ENCODE data around the gene NCKAP5. TPM values are rescaled to one million over a fixed set of nuclear protein-coding genes. Genes with fewer than 3 reads are reported as not detected.

NCKAP5 gene
- total RNA-seq, 1 experiment from 2014 or later = 3.2 TPM

DNA sequence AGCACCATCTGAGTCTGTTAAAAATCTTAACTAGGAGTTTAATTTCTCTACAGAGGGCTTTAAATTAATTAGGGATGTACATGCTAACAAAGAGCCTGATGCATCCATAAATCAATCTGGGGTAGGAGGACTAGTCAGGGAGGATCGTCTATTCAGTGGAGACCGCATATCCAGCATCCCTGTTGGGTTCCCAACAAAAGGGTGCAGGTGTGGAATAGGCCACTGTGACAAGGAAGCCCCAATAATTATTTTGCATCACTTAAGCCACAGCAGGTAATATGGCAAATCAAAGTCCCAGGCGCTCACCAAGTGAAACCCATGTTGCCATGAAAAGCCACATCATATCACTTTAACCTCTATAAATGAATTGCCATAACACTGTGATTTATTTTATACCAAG, 392.3 kb downstream of the NCKAP5 start:
- no peak overlapping the region for H3K9ac ChIP-seq (ENCODE audit: low read length)
- H3K27ac ChIP-seq (ENCODE audit: low read length) = no peak overlapping the region
- POLR2A ChIA-PET (ENCODE audit: unreplicated experiment) = no interaction called here
- H3F3A ChIP-seq (ENCODE audit: low read length, unreplicated experiment) = no peaks in the 10 kb centered on the region
- no peaks in the 10 kb centered on the region for H3K9me3 ChIP-seq (ENCODE audit: low read length)
- no peak overlapping the region for H3K4me2 ChIP-seq (ENCODE audit: low read length)
- BruUV-seq (replicated peaks) = no TSS peak
- ATAC-seq (no peak), DNase-seq (no peak)
- H3K4me3 ChIP-seq (ENCODE audit: low read length) = no peak overlapping the region
- H3K79me2 ChIP-seq (ENCODE audit: low read length) = no peaks in the 10 kb centered on the region
- intact Hi-C loops (cut with micrococcal nuclease) = no loop called here
- H3K4me1 ChIP-seq (ENCODE audit: insufficient read depth, low read length) = peaks cover 4% of the 10 kb centered on the region; the same call in 1 of the 2 replicates
- TF ChIP-seq EZH2phosphoT487 (IDR thresholded peaks at IDR 0.05; ENCODE audit: borderline replicate concordance, low read length) (no peak), EZH2 (IDR thresholded peaks at IDR 0.05; ENCODE audit: low read length, unreplicated experiment) (no peak)
- TF ChIP-seq, protein P1, sequence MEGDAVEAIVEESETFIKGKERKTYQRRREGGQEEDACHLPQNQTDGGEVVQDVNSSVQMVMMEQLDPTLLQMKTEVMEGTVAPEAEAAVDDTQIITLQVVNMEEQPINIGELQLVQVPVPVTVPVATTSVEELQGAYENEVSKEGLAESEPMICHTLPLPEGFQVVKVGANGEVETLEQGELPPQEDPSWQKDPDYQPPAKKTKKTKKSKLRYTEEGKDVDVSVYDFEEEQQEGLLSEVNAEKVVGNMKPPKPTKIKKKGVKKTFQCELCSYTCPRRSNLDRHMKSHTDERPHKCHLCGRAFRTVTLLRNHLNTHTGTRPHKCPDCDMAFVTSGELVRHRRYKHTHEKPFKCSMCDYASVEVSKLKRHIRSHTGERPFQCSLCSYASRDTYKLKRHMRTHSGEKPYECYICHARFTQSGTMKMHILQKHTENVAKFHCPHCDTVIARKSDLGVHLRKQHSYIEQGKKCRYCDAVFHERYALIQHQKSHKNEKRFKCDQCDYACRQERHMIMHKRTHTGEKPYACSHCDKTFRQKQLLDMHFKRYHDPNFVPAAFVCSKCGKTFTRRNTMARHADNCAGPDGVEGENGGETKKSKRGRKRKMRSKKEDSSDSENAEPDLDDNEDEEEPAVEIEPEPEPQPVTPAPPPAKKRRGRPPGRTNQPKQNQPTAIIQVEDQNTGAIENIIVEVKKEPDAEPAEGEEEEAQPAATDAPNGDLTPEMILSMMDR (conservative IDR thresholded peaks at IDR 0.05; ENCODE audit: low read depth, low read length) = no peak
- no peaks in the 10 kb centered on the region for H3K27me3 ChIP-seq (ENCODE audit: low read length)
- CTCF ChIA-PET = no interaction called here
- no peaks in the 10 kb centered on the region for H3K9me2 ChIP-seq (replicated peaks; ENCODE audit: low read length)
- H4K20me1 ChIP-seq (ENCODE audit: low read length) = no peaks in the 10 kb centered on the region
- no peaks in the 10 kb centered on the region for H3K36me3 ChIP-seq (ENCODE audit: low read depth, low read length)
- no peak overlapping the region for H2AFZ ChIP-seq (ENCODE audit: low read length)

DNA sequence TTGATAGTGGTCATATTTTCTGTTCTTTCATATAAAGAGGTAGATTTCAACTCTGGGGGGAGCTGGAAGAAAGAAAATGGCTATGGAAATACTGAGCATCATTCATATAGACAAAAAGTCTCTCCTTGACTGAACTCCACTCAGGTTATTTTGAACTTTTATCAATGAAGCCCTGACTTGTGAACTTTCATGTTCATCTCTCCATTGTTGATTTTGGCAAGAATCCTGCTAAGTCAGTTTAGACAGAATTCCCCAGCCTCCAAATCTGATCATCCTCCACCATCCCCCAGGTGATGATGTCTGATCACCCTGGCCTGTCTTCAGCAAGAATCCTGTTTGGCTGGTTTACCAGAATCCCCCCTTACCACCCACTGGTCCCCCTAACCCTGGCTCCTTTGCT, 395.0 kb downstream of the NCKAP5 start:
- intact Hi-C loops (cut with micrococcal nuclease) = loop anchor here (2.0 kb wide), 1 partner anchor 670 kb away; no protein-coding TSS in a partner anchor
- no peak overlapping the region for H3K27ac ChIP-seq (ENCODE audit: low read length)
- POLR2A ChIA-PET (ENCODE audit: unreplicated experiment) = no interaction called here
- ATAC-seq = no peak
- H2AFZ ChIP-seq (ENCODE audit: low read length) = no peak overlapping the region
- no TSS peak for BruUV-seq (replicated peaks)
- H3K9me3 ChIP-seq (ENCODE audit: low read length) = no peaks in the 10 kb centered on the region
- no peak for TF ChIP-seq EZH2phosphoT487 (IDR thresholded peaks at IDR 0.05; ENCODE audit: borderline replicate concordance, low read length)
- no peak for TF ChIP-seq EZH2 (IDR thresholded peaks at IDR 0.05; ENCODE audit: low read length, unreplicated experiment)
- no peak overlapping the region for H3K9ac ChIP-seq (ENCODE audit: low read length)
- CTCF ChIA-PET = interaction anchor here (1.5 kb wide), 1 partner anchor 388 kb away, joined by 3 read pairs; no protein-coding TSS in a partner anchor
- H3K4me2 ChIP-seq (ENCODE audit: low read length) = no peak overlapping the region
- no peaks in the 10 kb centered on the region for H3K9me2 ChIP-seq (replicated peaks; ENCODE audit: low read length)
- peaks cover 4% of the 10 kb centered on the region; the same call in 1 of the 2 replicates for H3K4me1 ChIP-seq (ENCODE audit: insufficient read depth, low read length)
- H3K4me3 ChIP-seq (ENCODE audit: low read length) = no peak overlapping the region
- H3F3A ChIP-seq (ENCODE audit: low read length, unreplicated experiment) = no peaks in the 10 kb centered on the region
- no peaks in the 10 kb centered on the region for H3K36me3 ChIP-seq (ENCODE audit: low read depth, low read length)
- H4K20me1 ChIP-seq (ENCODE audit: low read length) = no peaks in the 10 kb centered on the region
- no peaks in the 10 kb centered on the region for H3K79me2 ChIP-seq (ENCODE audit: low read length)
- no peaks in the 10 kb centered on the region for H3K27me3 ChIP-seq (ENCODE audit: low read length)
- DNase-seq = no peak

DNA sequence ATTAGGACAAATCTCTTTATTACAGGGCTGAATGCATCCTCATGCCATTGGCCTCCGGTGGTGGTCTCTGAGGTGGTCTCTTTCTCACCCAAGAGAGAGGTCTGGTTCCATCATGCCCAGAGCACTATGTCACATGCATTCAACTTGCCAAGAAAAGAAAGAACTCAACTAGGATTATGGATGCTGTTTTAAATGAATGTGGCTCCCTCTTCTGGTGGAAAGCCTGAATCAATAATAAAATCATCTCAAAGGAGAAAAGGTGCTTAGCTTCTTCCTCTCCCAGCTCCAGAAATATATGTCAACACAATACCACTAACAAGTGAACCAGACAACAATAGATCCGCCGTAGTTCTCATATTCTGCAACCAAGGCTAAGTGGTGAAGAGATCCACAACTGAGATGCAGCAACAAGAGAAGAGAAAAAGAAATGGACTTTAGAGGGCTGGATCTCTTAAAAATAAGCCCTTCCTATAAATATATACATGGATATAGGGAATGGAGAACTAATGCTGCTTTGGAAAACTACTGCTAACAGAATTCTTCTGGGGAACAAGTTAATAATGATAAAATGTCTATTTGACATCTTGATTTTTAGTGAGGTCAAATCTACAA, 396.8 kb downstream of the NCKAP5 start:
- no peak overlapping the region for H3K9ac ChIP-seq (ENCODE audit: low read length)
- peaks cover 11% of the 10 kb centered on the region for H3K4me1 ChIP-seq (ENCODE audit: insufficient read depth, low read length)
- peak; percentile 84 for DNase-seq
- no TSS peak for BruUV-seq (replicated peaks)
- H3K9me2 ChIP-seq (replicated peaks; ENCODE audit: low read length) = no peaks in the 10 kb centered on the region
- CTCF ChIA-PET = interaction anchor here (0.6 to 1.0 kb wide), 5 partner anchors 22 to 608 kb away, joined by 3 to 4 read pairs (median 4); no protein-coding TSS in a partner anchor
- H3K79me2 ChIP-seq (ENCODE audit: low read length) = no peaks in the 10 kb centered on the region
- no peaks in the 10 kb centered on the region for H3F3A ChIP-seq (ENCODE audit: low read length, unreplicated experiment)
- peak; percentile 56 for ATAC-seq
- no peaks in the 10 kb centered on the region for H3K27me3 ChIP-seq (ENCODE audit: low read length)
- H4K20me1 ChIP-seq (ENCODE audit: low read length) = no peaks in the 10 kb centered on the region
- H3K4me2 ChIP-seq (ENCODE audit: low read length) = no peak overlapping the region
- H3K9me3 ChIP-seq (ENCODE audit: low read length) = no peaks in the 10 kb centered on the region
- POLR2A ChIA-PET (ENCODE audit: unreplicated experiment) = interaction anchor here (0.5 kb wide), 1 partner anchor 31 kb away, joined by 4 read pairs; no protein-coding TSS in a partner anchor
- no peak for TF ChIP-seq EZH2 (IDR thresholded peaks at IDR 0.05; ENCODE audit: low read length, unreplicated experiment)
- no peak for TF ChIP-seq EZH2phosphoT487 (IDR thresholded peaks at IDR 0.05; ENCODE audit: borderline replicate concordance, low read length)
- TF ChIP-seq, protein P1 (conservative IDR thresholded peaks at IDR 0.05; ENCODE audit: low read depth, low read length) = peak; percentile 84
- no peak overlapping the region for H3K4me3 ChIP-seq (ENCODE audit: low read length)
- no peak overlapping the region for H2AFZ ChIP-seq (ENCODE audit: low read length)
- intact Hi-C loops (cut with micrococcal nuclease) = loop anchor here (1.0 to 2.0 kb wide), 6 partner anchors 389 to 903 kb away; partner anchors contain the start of gene LYPD1
- no peaks in the 10 kb centered on the region for H3K36me3 ChIP-seq (ENCODE audit: low read depth, low read length)
- H3K27ac ChIP-seq (ENCODE audit: low read length) = no peak overlapping the region

Measured in PC-3 (cell line).